HG03135 (cell line): Measurements from ENCODE around the gene CYS1.
"Not testable (repeated sequence)": the region's sequence is repeated elsewhere in the genome, so short reads cannot be mapped to it uniquely, and the experiment has no call there.

Experiments used
- ATAC-seq: cut with Tn5 transposase; IDR thresholded peaks from one replicate; pipeline ENCODE4 v1.9.1; 2021; ENCODE audit warnings: mild to moderate bottlenecking, moderate library complexity; ENCODE audit not compliant: unreplicated experiment

Gene CYS1

DNA sequence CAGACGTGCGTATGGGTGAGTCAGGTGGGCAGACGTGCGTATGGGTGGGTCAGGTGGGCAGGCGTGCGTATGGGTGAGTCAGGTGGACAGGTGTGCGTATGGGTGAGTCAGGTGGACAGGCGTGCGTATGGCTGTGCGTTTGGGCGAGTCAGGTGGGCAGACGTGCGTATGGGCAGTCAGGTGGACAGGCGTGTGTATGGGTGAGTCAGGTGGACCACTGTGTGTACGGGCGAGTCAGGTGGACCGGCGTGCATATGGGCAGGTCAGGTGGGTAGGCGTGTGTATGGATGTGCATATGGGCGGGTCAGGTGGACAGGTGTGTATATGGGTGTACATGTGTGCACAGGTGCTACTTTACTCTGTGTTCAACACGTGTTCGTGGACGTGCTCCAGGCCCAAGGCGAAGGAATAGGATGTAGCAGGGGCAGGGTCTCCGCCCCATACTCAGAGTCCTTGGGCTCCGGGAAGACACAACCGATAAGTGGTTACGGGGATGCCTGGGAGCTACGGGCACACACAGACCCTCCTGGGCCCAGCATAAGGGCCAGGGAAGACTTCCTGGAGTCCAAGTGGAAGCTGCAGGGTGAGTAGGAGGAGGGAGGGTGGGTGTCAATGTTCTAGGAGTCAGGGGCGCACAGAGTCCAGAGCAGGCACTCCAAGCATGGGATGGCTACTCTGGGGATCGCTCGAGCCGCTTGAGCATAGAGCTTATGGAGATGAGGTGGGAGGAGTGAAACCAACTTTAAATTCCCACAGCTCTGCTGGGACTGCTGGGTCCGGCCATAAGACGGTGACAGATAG, 64.0 kb downstream of the CYS1 start:
- ATAC-seq = no peak

DNA sequence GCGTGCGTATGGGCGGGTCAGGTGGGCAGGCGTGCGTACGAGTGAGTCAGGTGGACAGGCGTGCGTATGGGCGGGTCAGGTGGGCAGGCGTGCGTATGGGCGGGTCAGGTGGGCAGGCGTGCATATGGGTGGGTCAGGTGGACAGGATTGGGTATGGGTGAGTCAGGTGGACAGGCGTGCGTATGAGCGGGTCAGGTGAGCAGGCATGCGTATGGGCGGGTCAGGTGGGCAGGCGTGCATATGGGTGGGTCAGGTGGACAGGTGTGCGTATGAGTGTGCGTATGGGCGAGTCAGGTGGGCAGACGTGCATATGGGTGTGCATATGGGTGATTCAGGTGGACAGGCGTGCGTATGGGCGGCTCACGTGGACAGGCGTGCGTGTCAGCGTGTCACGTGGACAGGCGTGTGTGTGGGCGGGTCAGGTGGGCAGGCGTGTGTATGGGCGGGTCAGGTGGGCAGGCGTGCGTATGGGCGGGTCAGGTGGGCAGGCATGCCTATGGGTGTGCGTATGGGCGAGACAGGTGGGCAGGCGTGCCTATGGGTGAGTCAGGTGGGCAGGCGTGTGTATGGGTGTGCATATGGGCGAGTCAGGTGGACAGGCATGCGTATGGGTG, 64.7 kb downstream of the CYS1 start:
- not testable (repeated sequence) for ATAC-seq

DNA sequence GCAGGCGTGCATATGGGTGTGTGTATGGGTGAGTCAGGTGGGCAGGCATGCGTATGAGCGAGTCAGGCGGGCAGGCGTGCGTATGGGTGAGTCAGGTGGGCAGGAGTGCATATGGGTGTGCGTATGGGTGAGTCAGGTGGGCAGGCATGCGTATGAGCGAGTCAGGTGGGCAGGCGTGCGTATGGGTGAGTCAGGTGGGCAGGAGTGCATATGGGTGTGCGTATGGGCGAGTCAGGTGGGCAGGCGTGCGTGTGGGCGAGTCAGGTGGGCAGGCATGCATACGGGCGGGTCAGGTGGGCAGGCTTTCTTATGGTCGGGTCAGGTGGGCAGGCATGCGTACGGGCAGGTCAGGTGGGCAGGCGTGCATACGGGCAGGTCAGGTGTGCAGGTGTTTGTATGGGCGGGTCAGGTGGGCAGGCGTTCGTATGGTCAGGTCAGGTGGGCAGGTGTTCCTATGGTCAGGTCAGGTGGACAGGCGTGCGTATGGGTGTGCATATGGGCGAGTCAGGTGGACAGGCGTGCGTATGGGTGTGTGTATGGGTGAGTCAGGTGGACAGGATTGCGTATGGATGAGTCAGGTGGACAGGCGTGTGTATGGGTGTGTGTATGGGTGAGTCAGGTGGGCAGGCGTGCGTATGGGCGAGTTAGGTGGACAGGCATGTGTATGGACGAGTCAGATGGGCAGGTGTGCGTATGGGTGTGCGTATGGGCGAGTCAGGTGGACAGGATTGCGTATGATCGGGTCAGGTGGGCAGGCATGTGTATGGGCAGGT, 65.6 kb downstream of the CYS1 start:
- no peak for ATAC-seq

DNA sequence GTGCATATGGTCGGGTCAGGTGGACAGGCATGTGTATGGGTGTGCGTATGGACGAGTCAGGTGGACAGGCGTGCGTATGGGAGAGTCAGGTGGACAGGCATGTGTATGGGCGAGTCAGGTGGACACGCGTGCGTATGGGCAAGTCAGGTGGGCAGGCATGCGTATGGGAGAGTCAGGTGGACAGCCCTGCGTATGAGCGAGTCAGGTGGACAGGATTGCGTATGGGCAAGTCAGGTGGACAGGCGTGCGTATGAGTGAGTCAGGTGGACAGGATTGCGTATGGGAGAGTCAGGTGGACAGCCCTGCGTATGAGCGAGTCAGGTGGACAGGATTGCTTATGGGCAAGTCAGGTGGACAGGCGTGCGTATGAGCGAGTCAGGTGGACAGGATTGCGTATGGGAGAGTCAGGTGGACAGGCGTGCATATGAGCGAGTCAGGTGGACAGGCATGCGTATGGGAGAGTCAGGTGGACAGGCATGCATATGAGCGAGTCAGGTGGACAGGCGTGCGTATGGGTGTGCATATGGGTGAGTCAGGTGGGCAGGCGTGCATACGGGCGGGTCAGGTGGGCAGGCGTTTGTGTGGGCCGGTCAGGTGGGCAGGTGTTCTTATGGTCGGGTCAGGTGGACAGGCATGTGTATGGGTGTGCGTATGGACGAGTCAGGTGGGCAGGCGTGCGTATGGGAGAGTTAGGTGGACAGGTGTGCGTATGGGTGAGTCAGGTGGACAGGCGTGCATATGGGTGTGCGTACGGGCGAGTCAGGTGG, 66.4 kb downstream of the CYS1 start:
- ATAC-seq = not testable (repeated sequence)

DNA sequence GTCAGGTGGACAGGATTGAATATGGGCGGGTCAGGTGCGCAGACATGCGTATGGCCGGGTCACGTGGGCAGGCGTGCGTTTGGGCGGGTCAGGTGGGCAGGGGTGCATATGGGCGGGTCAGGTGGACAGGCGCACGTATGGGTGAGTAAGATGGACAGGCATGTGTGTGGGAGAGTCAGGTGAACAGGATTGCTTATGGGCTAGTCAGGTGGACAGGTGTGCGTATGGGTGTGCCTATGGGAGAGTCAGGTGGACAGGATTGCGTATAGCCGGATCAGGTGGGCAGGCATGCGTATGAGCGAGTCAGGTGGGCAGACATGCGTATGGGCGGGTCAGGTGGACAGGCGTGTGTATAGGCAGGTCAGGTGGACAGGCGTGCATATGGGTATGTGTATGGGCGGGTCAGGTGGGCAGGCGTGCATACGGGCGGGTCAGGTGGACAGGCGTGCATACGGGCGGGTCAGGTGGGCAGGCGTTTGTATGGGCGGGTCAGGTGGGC, 67.2 kb downstream of the CYS1 start:
- no peak for ATAC-seq

DNA sequence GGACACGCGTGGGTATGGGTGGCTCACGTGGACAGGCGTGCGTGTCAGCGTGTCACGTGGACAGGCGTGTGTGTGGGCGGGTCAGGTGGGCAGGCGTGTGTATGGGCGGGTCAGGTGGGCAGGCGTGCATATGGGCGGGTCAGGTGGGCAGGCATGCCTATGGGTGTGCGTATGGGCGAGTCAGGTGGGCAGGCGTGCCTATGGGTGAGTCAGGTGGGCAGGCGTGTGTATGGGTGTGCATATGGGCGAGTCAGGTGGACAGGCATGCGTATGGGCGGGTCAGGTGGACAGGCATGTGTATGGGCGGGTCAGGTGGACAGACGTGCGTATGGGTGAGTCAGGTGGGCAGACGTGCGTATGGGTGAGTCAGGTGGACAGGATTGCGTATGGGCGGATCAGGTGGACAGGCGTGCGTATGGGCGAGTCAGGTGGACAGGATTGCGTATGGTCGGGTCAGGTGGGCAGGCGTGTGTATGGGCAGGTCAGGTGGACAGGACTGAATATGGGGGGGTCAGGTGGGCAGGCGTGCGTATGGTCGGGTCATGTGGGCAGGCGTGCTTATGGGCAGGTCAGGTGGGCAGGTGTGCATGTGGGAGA, 67.7 kb downstream of the CYS1 start:
- not testable (repeated sequence) for ATAC-seq

DNA sequence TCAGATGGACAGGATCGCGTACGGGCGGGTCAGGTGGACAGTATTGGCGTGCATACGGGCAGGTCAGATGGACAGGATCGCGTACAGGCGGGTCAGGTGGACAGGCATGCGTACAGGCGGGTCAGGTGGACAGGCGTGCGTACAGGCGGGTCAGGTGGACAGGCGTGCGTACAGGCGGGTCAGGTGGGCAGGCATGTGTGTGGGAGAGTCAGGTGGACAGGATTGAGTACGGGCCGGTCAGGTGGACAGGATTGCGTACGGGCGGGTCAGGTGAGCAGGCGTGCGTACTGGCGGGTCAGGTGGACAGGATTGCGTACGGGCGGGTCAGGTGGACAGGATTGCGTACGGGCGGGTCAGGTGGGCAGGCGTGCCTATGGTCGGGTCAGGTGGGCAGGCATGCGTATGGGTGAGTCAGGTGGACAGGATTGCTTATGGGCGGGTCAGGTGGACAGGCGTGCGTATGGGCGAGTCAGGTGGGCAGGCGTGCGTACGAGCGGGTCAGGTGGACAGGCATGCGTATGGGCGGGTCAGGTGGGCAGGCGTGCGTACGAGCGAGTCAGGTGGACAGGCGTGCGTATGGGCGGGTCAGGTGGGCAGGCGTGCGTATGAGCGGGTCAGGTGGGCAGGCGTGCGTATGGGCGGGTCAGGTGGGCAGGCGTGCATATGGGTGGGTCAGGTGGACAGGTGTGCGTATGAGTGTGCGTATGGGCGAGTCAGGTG, 68.4 kb downstream of the CYS1 start:
- ATAC-seq = not testable (repeated sequence)

DNA sequence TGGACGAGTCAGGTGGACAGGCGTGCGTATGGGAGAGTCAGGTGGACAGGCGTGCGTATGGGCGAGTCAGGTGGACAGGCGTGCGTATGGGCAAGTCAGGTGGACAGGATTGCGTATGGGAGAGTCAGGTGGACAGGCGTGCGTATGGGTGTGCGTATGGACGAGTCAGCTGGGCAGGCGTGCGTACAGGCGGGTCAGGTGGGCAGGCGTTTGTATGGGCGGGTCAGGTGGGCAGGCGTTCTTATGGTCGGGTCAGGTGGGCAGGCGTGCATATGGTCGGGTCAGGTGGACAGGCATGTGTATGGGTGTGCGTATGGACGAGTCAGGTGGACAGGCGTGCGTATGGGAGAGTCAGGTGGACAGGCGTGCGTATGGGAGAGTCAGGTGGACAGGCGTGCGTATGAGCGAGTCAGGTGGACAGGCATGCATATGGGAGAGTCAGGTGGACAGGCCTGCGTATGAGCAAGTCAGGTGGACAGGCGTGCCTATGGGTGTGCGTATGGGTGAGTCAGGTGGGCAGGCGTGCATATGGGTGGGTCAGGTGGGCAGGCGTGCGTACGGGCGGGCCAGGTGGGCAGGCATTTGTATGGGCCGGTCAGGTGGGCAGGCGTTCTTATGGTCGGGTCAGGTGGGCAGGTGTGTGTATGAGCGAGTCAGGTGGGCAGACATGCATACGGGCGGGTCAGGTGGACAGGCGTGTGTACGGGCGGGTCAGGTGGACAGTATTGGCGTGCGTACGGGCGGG, 69.2 kb downstream of the CYS1 start:
- not testable (repeated sequence) for ATAC-seq

DNA sequence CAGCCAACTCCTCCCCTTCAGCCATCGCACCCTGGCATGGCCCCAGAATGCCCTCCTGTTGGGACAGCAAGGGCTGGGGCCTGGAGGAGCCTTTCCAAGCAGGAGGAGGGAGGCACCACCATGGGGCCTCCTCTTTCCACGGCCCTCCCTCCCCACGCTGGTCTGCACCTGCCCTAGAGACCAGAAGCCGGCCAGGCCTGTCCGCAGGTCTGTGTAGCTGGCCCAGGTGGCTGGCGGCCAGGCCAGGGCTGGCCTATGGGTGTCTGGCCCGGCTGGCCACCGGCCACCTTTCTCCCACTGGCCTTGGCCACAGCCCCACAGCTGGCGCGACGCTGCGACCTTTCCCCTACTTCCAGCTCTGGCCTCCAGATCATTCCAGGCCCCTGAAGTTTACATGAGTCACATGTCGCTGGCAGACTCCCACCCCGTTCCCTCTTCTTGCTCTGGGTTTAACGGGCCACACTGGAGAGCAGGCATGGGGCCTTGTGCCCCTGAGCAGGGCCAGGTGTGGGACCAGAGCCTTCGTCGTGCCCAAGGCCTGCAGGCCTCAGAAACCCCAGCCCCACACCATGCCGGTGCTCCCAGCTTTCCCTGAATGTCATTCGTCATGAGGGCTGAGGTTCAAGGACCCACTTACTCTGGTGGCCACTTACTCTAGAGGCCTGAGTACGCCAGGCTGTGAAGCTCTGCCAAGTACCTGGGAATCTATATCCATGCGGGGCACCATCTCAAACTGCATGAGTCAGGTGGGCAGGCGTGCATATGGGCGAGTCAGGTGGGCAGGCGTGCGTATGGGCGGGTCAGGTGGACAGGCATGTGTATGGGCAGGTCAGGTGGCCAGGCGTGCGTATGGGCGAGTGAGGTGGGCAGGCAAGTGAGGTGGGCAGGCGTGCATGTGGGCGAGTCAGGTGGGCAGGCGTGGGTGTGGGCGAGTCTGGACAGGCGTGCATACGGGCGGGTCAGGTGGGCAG, 70.1 kb downstream of the CYS1 start:
- ATAC-seq = no peak

DNA sequence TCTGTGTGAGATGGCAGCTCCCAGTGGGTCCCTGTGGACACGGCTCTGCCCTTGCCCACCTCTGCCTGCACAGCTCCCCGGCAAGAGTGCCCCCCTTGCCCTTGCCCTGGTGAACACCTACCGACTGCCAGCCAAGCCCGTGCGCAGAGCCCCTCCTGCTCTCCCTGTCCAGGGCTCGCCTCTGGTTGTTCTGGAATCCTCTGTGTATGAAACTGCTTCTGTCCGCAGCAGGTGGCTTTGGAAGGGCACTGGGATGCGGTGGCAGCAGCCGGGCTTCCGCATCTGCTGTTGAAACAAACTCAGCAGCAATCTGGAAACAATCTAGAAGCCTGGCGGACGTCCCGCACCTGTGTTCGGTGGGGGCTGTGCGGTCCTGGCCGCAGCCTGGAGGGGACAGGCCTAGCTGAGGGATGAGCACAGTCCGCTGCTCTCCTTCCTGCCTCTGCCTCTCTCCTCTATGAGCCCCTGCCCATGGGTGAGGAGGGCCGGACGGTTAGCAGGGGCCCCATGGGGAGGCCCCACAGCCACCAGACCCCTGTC, 70.9 kb downstream of the CYS1 start:
- no peak for ATAC-seq

DNA sequence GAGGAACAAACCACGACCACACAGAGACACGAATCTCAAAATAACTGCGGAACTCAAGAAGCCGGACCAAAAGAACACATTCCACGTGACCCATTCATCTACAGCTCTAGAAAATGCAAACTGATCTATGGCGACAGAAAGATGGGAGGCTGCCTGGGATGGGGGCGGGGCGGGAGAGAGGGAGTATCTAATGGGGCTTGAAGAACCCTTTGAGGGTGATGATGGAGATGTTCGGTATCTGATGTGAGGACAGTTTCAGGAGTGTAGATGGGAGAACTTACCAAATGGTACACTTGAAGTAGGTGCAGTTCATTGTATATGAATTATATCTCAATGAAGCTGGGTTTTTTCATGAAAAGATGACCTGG, 71.4 kb downstream of the CYS1 start:
- no peak for ATAC-seq

DNA sequence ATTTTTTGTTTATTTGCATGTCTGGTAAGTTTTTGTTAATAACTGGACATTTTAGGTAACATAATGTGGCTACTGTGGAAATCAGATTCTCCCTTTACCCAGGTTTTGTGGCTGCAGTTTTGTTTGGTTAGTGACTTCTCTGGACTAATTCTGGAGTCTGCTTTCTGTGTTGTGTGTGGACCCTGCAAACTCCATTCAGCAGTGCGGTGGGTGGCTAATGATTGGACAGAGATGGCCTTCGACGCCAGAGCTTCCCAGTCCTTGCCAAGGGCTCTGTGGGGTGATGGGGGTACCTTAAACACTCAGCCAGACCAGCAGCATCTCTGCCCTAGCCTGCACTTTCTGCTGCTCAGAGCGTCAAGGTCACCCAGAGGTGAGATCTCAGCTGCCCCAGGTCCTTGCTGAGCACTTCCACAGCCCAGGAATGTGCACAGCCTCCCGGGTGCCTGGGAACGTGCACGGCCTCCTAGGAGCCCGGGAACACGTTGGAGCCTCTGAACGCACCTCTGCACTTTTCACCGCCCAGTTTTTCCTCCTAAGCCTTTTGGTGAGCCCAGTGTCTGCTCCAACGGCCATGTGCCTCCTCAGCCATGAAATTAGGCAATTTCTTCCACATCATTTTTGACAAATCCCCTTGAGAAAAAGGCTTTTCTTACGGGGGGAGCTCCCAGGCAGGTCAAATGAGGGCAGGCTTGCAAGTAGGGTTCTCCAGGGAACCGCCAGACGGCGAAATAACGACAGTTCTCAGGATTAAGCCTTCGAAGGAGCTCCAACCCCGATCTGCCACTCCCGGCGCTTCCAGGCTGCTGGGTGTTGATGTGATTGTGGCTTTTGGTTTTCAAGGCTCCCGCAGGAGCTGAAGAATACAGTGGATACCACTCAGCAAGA, 72.0 kb downstream of the CYS1 start:
- ATAC-seq = no peak

DNA sequence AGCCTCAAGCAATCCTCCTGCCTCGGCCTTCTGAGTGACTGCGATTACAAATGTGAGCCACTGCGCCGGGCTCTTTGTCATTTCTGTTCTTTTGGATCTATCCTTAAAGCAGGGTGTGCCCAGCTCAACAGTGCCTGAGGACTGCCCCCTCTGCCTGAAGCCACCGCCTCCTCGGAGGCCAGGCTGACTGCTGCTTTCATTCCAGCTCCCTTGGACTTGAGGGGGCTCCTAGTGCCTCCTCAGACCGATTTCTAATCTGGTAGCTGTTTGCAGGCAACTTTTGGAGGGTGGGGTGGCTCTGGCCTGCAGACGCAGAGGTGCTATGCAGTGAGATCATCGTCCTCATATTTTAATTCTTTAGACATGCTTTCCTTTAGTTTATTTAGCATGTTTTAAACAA, 72.8 kb downstream of the CYS1 start:
- no peak for ATAC-seq
